A673 (cell line): ENCODE measurements around the gene FAM180A. TPM values are rescaled to one million over a fixed set of nuclear protein-coding genes. Genes with fewer than 3 reads are reported as not detected.

Experiments used
- BruUV-seq: library from RNA; stranded (reverse); fragments of 400-500 nt; replicated peaks from 2 replicates; lab custom pipeline; 2021; lab: Mats Ljungman, UMichigan
- CTCF ChIA-PET: fragments of 300-600 bp; sonication (Branson Sonifier 250); formaldehyde crosslinking; loops from one replicate; lab custom pipeline; 2022; ENCODE audit warnings: antibody characterized with exemption; lab: Charles Lee
- POLR2A ChIA-PET: fragments of 300-600 bp; sonication (Branson Sonifier 250); formaldehyde crosslinking; loops from one replicate; lab custom pipeline; 2022; ENCODE audit warnings: antibody characterized with exemption; ENCODE audit not compliant: low non-redundant PET; lab: Charles Lee
- DNase-seq: peaks from one replicate; pipeline ENCODE4 v3.0.0-alpha.2; 2015; ENCODE audit warnings: low spot score
- H3K27ac ChIP-seq: fragments of 200-600 bp; sonication (generic); 2 replicates; pipeline ENCODE4 v1.5.1; 2016; ENCODE audit warnings: mixed run types, low read depth, mild to moderate bottlenecking, mixed read lengths, antibody characterized with exemption, low read length; ENCODE audit not compliant: poor library complexity, severe bottlenecking
- H3K27me3 ChIP-seq: fragments of 200-600 bp; sonication (generic); replicated peaks from 2 replicates; pipeline ENCODE4 v1.6.1; 2017; ENCODE audit warnings: mixed run types, low read depth, mild to moderate bottlenecking, mixed read lengths, antibody characterized with exemption, low read length; ENCODE audit not compliant: insufficient read depth, poor library complexity
- H3K36me3 ChIP-seq: fragments of 200-600 bp; sonication (generic); 2 replicates; pipeline ENCODE4 v1.6.1; 2016; ENCODE audit warnings: mixed run types, mild to moderate bottlenecking, mixed read lengths, antibody characterized with exemption, low read length; ENCODE audit not compliant: insufficient read depth, poor library complexity, severe bottlenecking
- H3K4me1 ChIP-seq: fragments of 200-600 bp; sonication (generic); 2 replicates; pipeline ENCODE4 v1.6.1; 2017; ENCODE audit warnings: mixed run types, mild to moderate bottlenecking, mixed read lengths, antibody characterized with exemption, low read length; ENCODE audit not compliant: insufficient read depth, poor library complexity, severe bottlenecking
- H3K4me3 ChIP-seq: fragments of 200-600 bp; sonication (generic); 2 replicates; pipeline ENCODE4 v1.5.1; 2016; ENCODE audit warnings: low read depth, mixed run types, mild to moderate bottlenecking, mixed read lengths, low read length; ENCODE audit not compliant: poor library complexity, severe bottlenecking
- H3K9me3 ChIP-seq: fragments of 200-600 bp; sonication (generic); 2 replicates; pipeline ENCODE4 v1.6.1; 2016; ENCODE audit warnings: mixed run types, low read depth, mild to moderate bottlenecking, mixed read lengths, antibody characterized with exemption, low read length; ENCODE audit not compliant: poor library complexity, severe bottlenecking
- CTCF ChIP-seq: fragments of 300-800, 200-600 bp; sonication (generic); conservative IDR thresholded peaks from 2 replicates; pipeline ENCODE4 v1.5.1; 2017; ENCODE audit warnings: low read depth, mild to moderate bottlenecking, antibody characterized with exemption, low read length, moderate library complexity, mixed read lengths
- EZH2 ChIP-seq: fragments of 200-600 bp; sonication (generic); IDR thresholded peaks from 2 replicates; pipeline ENCODE4 v1.6.1; 2017; ENCODE audit warnings: borderline replicate concordance, low read depth, mild to moderate bottlenecking, mixed read lengths, antibody characterized with exemption, low read length; ENCODE audit not compliant: poor library complexity, severe bottlenecking
- intact Hi-C: fragments of 100-400 bp; cut with micrococcal nuclease; formaldehyde crosslinking; loops from one replicate; pipeline ENCODE4 v1.10.0; 2022; ENCODE audit not compliant: unreplicated experiment
- total RNA-seq: library from RNA; stranded (reverse); gene quantifications from 2 replicates; pipeline ENCODE4 v1.2.3, GENCODE V29; 2021

FAM180A gene
- total RNA-seq, 1 experiment from 2014 or later = not detected

- Histone ChIP-seq H3K36me3 (no peaks in the 10 kb centered on the region), H3K4me1 (no peaks in the 10 kb centered on the region), H3K4me3 (no peak overlapping the region), H3K27ac (no peak overlapping the region), H3K9me3 (no peaks in the 10 kb centered on the region), H3K27me3 (peaks cover 7% of the 10 kb centered on the region)
- TF ChIP-seq EZH2 (no peak), CTCF (no peak)
- BruUV-seq = no TSS peak
- intact Hi-C loops = no loop called here
- POLR2A ChIA-PET = no interaction called here
- no peak for DNase-seq
- CTCF ChIA-PET = no interaction called here
Observed at GRCh38 chr7:135784013-135784412, 35.4 kb upstream of the FAM180A start.

- ChIA-PET POLR2A (no interaction called here), CTCF (no interaction called here)
- no TSS peak for BruUV-seq
- TF ChIP-seq CTCF = no peak
- TF ChIP-seq EZH2 = no peak
- Histone ChIP-seq H3K27me3 (peaks cover 7% of the 10 kb centered on the region), H3K4me3 (no peak overlapping the region), H3K27ac (no peak overlapping the region), H3K9me3 (peaks cover 8% of the 10 kb centered on the region), H3K4me1 (no peaks in the 10 kb centered on the region), H3K36me3 (no peaks in the 10 kb centered on the region)
- DNase-seq = no peak
- intact Hi-C loops = no loop called here
Observed at GRCh38 chr7:135782801-135783200, 34.2 kb upstream of the FAM180A start.

- Histone ChIP-seq H3K4me3 (no peak overlapping the region), H3K9me3 (peaks cover 12% of the 10 kb centered on the region), H3K4me1 (no peaks in the 10 kb centered on the region), H3K27ac (no peak overlapping the region), H3K27me3 (peaks cover 7% of the 10 kb centered on the region), H3K36me3 (no peaks in the 10 kb centered on the region)
- intact Hi-C loops = no loop called here
- ChIA-PET CTCF (no interaction called here), POLR2A (no interaction called here)
- TF ChIP-seq CTCF (no peak), EZH2 (no peak)
- no TSS peak for BruUV-seq
- no peak for DNase-seq
Observed at GRCh38 chr7:135782377-135782776, 33.8 kb upstream of the FAM180A start.
